ENCODE results near the gene ARVCF. TPM values are rescaled to one million over a fixed set of nuclear protein-coding genes. Genes with fewer than 3 reads are reported as not detected.
A peak's percentile ranks its signal among the peaks of the same experiment; 100 is the strongest.

The ARVCF gene
- total RNA-seq, 1 experiment from 2014 or later: 8.2 TPM

- Histone ChIP-seq H3K4me1 (ENCODE audit: control insufficient read depth, insufficient read depth, low read length) (no peaks in the 10 kb centered on the region), H3K27ac (ENCODE audit: low read length) (no peak overlapping the region), H3K9me3 (ENCODE audit: control insufficient read depth, insufficient read depth, low read depth, low read length) (no peaks in the 10 kb centered on the region), H3K36me3 (ENCODE audit: control insufficient read depth, insufficient read depth, low read length) (no peaks in the 10 kb centered on the region; the same call in 1 of the 2 replicates), H3K4me3 (ENCODE audit: low read depth in 2 of 2, low read length in 2 of 2) (no peak overlapping the region), H3K27me3 (ENCODE audit: control insufficient read depth, insufficient read depth, low read length) (no peaks in the 10 kb centered on the region)
- no peak for DNase-seq (ENCODE audit: low read depth, low spot score)
- CTCF ChIA-PET: interaction anchor here (0.6 to 1.3 kb wide), 4 partner anchors 13 to 290 kb away, joined by 4 to 10 read pairs (median 6); no protein-coding TSS in a partner anchor
- TF ChIP-seq SIN3A (IDR thresholded peaks at IDR 0.05; ENCODE audit: borderline replicate concordance, insufficient read depth, low read depth, low read length): no peak
- peak; percentile 88 for TF ChIP-seq CTCF (IDR thresholded peaks at IDR 0.05)
- intact Hi-C loops (cut with micrococcal nuclease; ENCODE audit: unreplicated experiment): loop anchor here (5.0 kb wide), 1 partner anchor 41 kb away; no protein-coding TSS in a partner anchor
- ATAC-seq: 0 out of 2 replicates have a peak, but pooled peaks have one; percentile 51
- BruUV-seq (replicated peaks): no TSS peak
- POLR2A ChIA-PET: no interaction called here
- in situ Hi-C loops (cut with HindIII; ENCODE audit: low pct_unique_long_range_greater_than_20kb, low sequenced_read_pairs): no loop called here
Measured at GRCh38 chr22:20013382-20013871, 3.2 kb downstream of the ARVCF start.

- H3K27ac ChIP-seq (ENCODE audit: low read length): no peak overlapping the region
- ChIA-PET CTCF (interaction anchor here (0.6 to 1.3 kb wide), 4 partner anchors 14 to 289 kb away, joined by 4 to 10 read pairs (median 6); no protein-coding TSS in a partner anchor), POLR2A (no interaction called here)
- intact Hi-C loops (cut with micrococcal nuclease; ENCODE audit: unreplicated experiment): loop anchor here (5.0 kb wide), 1 partner anchor 41 kb away; no protein-coding TSS in a partner anchor
- no peak overlapping the region for H3K4me3 ChIP-seq (ENCODE audit: low read depth in 2 of 2, low read length in 2 of 2)
- DNase-seq (ENCODE audit: low read depth, low spot score) (no peak), ATAC-seq (no peak)
- H3K9me3 ChIP-seq (ENCODE audit: control insufficient read depth, insufficient read depth, low read depth, low read length): no peaks in the 10 kb centered on the region
- no peaks in the 10 kb centered on the region for H3K27me3 ChIP-seq (ENCODE audit: control insufficient read depth, insufficient read depth, low read length)
- H3K36me3 ChIP-seq (ENCODE audit: control insufficient read depth, insufficient read depth, low read length): no peaks in the 10 kb centered on the region; the same call in 1 of the 2 replicates
- BruUV-seq (replicated peaks): no TSS peak
- in situ Hi-C loops (cut with HindIII; ENCODE audit: low pct_unique_long_range_greater_than_20kb, low sequenced_read_pairs): no loop called here
- H3K4me1 ChIP-seq (ENCODE audit: control insufficient read depth, insufficient read depth, low read length): no peaks in the 10 kb centered on the region
- TF ChIP-seq CTCF (IDR thresholded peaks at IDR 0.05) (no peak), REST (IDR thresholded peaks at IDR 0.05; ENCODE audit: insufficient read depth in 1 of 2, low read depth in 2 of 2, low read length in 1 of 2) (no peak), SIN3A (IDR thresholded peaks at IDR 0.05; ENCODE audit: borderline replicate concordance, insufficient read depth, low read depth, low read length) (no peak), TCF7L2 (IDR thresholded peaks at IDR 0.05; ENCODE audit: low read depth, low read length) (no peak), POLR2AphosphoS5 (IDR thresholded peaks at IDR 0.05; ENCODE audit: low read depth, low read length) (no peak)
Measured at GRCh38 chr22:20012741-20013331, 3.8 kb downstream of the ARVCF start.

All from Panc1 (cell line).